ENCODE results near the gene PPP2R2B.

Gene PPP2R2B

DNA sequence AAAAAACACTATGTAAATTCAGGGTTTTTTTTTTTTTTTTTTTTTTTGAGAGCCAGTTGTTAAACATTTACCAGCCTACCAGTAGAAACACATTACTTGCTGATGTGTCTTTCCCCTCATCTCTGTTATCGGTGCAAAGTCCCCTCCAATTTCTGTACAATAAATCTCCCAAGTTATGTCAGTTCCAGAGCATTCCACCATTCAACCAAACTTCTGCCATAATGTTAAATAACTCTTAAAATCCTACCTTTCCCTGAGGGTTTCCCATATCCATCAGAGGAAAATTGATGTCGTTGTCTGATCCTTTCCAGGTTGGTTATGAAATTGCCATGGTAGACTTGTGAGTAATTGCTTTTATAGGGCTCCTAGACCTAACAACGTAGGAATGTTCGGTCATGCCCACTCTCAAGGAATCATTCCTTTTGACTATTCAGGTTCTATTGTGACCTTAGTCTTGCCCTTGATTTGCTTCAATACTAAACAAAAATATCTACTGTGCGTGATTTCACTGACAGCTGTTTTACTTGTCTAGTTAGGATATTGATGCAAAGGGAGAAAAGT is 5.6 kb upstream of the PPP2R2B start:
- no peak for FAIRE-seq

DNA sequence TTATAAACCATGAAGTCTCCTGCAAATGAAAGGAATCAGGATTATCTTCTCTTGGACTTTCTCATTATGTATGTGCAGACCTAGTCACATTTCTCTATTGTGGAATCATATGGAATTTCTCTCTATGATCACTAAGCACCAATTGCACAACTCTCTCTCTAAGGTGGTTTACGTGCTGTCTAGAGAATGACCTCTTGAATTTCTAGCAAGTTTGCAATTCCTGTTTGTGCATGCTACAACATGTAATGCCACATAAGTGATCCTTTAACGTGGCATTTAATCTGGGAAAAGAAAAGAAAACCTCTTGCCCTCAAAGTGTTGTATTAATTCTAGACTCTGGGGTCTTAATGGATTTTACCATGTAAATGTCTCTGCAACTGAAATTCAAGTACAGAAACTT is 5.0 kb upstream of the PPP2R2B start:
- FAIRE-seq, result no peak

DNA sequence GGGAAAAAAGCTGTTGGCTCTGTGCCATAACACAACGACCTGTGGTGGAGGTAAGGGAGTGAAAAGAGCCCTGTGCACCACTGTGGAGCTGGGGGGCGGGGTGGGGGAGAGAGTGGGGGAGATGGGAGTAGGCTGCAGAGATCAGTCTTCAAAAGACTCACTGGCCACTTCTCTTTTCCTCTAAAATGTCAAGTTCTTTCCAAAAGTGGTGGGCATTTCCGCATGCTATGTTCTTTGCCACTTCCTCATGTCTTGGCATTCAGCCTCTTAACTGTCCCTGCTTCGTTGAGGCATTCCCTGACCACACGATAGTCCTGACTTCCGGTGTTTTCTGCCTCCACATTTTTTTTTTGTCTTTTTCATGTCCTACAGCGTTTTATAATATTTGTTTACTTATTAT is 2.4 kb upstream of the PPP2R2B start:
- no peak for FAIRE-seq

DNA sequence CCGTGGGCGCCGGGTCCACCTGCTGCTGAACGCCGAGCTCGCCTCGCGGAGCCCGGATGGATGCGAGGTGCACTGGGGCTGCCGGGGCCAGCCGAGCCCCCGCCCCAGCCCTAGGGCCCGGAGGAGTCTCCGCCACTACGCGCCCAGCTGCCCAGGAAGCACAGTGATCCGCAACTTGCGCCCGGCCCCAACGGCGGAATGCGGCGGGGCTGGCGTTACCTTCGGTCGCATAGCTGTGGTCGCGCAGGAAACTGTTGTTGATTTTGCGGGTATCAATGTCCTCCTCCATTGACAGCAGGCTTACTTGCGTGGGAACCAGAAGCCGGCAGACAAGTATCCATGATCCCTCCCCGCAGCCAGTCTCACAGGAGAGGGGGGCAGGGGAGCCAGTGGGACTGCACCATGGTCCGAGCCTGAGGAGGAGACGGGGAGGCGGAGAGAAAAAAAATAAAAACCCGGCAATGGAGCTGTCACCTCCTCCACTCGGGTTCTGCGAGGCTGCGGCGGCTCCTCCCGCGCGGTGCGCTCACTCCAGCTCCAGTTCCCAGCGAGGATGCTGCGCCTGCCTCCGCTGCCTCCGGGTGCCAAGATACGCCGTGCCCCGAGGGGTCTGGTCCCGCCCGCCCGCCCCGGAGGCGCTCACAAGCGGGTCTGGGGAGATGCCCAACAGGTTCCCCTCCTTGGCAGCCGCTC is 628 bp downstream of the PPP2R2B start:
- FAIRE-seq, result no peak

DNA sequence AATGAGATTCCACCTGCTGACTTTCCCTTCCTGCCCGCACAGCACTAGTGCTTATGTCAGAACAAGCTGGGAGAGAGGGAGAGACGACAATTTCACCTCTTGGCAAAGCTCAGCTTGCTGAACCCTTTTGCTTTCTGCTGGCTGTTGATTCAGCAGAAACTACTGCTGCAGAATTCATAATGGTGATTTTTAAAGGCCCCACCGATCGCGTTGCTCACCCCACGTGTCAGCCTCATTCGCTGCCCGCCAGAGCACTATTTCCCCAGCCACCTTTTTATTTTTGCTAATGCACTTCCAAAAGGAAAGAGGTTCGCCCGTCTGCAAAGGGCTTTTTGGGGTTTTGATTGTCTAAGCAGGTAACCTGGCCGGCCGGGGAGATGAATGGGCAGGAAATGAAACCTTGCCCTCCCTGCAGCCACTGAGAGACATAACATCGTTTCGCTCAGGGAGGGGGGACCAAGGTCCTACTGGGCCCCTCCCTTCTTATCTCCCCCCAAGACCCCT is 1.3 kb downstream of the PPP2R2B start:
- FAIRE-seq, result no peak

DNA sequence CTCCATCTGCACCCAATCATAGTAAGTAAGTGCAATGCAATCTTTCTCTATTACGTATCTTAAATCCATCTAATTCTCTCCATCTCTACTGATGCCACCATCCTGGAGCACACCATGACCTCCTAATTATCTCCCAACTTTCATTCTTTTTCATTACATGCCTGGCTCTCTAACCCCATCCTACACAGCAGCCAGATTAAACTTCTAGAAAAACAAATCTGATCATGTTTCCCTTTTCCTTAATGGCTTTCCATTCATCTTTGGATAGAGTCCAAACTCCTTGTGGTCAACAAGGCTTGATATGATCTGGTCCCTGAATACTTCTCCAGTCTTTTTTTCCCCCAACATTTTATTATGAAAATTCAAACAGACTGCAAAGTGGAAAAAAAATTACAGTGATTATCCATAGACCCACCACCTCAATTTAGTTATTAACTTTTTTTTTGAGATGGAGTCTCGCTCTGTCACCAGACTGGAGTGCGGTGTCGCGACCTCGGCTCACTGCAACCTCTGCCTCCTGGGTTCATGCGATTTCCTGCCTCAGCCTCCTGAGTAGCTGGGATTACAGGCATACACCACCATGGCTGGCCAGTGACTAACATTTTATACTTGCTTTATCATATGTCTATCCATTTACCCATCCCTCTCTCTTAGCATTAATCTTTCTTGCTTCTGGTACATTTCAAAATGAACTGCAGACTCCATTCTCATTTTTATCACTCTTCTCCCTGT is 5.2 kb downstream of the PPP2R2B start:
- FAIRE-seq, result no peak

DNA sequence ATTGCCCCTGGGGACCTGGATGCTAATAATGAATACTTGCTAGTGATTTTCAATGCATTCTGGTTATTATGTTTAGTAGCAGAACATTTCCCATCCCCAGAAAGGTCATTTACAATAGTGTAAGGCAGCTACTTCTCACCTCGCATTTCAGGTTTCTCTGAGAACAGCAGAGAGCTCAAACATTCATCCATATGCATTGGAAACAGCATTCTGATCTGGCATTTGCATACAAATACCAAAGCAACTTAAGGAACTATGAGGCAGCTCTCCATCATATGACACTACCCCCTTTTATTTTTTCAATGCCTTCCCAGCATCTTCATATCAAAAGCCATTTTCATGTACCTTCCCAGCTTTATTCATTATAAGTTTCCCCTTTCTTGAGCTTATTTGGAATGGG is 6.4 kb downstream of the PPP2R2B start:
- FAIRE-seq, result no peak

DNA sequence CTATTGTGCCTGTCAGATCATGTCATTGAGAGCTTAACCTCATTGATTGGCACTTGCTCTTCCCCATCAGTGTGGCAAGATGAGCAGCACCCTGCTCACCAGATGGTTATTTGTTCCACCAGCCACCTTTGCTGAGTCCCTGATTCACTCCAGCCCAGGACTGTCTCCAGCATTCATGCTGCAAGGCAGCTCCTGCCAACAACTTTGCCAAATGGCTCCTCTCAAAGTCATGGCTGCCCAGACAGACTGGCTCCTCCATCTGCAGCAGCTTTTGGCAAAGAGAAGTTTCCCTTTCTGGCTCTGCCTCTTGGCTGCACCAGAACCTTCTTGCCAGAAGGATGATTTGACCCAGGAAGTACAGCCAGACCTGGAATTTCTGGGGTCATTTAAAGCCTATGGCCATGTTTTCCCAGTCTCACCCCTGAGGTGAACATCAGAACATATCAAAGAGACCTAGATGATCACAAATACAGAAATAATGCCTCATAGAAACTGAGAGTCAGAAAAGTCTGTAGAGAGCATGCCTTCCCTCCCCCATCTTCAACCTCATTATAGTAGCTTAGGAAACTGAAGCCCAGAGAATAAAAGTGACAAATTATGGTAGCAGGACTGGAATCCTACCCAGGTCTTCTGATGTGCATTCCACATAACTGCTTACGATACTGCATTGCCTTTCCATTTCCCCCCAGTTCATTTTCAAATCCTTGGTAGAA is 10.4 kb downstream of the PPP2R2B start:
- no peak for FAIRE-seq

DNA sequence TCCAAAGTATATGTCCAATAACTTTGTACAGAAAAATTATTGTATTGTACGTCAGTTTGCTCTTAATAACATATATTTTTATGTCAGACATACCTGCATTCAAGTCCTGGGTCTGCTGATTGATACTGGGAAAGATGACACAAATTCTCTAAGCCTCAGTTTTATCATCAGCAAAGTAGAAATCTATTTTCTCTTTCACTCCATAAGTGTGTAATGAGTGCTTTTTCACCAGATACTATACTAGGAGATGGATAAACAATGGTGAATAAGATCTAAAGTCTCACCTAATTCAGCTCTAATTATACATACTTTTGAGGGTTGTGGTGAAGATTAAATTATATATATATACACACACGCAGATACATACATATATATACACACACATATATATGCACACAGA is 12.3 kb downstream of the PPP2R2B start:
- no peak for FAIRE-seq

DNA sequence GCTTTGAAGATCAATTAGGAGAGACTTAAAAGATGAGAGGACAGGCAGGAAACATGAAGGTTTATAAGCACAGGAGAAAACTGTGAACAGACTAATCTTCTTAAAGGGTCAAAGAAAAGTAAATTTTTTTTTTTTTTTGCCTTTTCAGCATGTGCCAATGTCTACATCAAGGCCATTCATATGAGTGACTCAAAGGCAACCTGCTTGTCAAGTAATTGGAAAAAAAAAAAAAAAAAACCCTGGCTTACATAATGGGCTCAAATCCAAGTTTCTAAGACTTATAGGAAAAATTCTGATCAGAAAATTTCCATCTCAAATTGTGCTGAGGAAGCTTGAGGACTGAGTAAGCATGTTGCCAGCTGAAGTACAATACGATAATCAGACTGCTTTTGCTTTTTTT is 15.9 kb downstream of the PPP2R2B start:
- no peak for FAIRE-seq

DNA sequence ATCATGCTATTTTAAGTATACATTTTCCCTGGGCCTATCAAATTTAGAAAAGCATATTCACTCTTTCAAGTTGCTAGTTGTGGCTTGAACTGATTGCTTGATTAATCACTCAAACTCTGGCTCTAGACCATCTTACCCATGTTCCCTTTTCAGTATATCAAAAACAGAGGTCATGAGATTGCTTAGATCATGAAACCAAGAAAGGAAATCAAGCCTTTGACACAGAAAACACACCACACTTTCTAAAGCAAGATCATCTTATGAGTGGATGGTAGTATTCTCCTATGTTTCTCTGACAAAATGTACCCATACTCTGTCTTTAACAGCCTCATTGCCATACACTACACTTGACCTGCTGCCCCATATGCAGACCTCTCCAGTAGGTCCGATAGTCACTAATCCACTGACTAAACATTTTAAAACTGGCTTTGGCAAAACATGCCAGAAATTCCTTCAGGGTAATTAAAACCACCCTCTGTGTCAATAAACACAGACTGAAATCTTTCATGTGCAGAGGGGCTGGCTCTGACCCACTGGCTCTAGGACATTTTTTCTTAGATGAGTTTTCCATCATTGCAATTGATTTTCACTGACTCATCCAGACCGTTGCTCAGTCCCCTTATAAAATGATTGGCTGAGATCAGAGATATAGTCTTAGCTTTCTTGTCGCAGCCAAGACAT is 18.2 kb downstream of the PPP2R2B start:
- FAIRE-seq, result no peak

DNA sequence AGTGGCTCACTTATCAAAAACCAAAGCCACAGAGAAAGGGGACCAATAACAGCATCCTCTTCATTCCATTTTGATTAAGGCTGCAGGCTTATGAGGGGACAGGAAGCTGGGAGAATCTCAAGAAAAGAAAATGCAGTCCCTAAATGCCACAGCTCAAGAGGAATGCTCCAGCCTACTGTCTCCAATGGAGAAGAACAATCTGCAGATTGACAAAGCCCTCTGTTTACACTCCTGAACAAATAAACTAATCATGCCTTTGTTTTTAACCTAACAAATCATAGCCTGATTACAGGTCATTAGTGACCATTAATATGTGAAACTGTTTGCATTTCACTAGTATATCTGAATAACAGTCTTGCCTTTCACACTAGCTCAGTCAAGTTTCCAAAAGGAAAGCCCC is 26.5 kb downstream of the PPP2R2B start:
- FAIRE-seq, result no peak

DNA sequence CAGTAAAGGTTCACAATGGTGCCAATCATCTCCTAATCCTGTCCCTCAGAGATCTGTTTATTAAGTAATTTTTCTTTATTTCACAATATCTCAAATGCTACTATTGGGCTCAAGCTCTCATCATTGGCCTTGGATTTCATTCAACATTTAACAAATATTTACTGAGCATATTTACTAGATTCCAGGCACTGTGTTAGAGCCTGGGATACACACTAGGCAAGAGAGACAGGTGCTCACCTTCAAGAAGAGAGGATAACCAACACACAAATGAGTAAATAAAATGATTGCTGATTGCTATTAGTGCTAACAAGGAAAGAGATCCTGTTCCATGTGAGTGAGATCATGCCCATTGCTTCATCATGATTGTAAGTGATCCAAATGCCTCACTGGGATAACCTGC is 27.4 kb downstream of the PPP2R2B start:
- no peak for FAIRE-seq

DNA sequence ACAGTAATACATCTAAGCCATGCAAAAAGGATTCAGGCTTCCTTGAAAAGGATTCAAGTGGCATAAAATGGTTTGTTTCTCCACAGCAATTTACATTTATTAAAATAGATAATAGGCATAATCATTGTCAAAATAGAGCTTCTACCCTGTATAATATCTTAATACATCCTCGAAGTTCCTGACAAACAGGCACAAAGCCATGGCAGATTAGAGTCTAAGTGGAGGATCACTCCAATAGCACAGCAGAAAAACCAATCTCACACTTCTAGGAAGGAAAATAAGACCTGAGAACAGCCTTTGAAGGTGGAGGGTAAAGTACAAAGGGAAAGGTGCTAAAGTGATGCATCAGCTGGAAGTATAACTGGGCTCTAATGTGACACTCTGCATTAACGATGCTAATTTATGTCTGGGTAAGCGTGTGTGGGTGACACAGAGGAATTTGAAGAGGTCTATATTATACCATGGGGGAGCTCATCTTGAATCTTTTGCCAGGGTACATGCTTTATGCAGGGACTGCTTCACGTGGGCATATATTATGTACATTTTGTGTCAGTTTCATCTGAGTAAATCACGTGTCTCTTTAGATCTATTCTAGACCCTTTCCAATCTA is 28.8 kb downstream of the PPP2R2B start:
- FAIRE-seq, result no peak

DNA sequence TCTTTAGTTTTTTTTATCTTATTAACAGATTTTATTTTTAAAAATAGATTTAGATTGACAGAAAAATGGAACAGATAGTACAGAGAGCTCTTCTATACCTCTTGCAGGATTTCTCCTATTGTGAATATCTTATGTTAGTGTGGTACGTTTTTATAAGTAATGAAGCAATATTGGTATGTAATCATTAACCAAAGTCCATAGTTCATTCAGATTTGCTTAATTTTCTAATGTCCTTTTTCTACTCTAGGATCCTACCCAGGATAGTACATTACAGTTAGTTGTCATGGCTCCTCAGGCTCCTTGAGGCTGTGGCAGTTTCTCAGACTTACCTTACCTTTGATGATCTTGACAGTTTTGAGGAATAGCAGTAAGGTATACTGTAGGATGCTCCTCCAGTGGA is 30.4 kb downstream of the PPP2R2B start:
- FAIRE-seq, result no peak

DNA sequence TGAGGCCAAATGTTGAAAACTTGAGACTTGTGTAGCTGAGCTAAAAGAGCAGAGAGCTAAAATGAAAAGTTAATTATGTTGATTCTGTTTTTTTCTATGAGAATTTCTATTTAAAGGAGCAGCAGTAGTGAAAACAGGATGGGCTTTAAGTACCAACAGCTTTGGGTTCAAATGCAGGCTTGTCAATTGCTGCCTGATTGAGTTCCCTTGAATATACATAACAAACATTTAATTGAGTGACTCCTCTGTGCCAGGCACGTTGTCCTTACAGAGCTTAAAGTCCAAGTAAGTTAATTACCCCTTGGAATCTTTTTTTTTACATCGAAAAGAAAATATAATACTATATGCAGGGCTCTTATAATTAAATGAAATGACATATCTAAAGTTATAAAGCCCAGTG is 38.5 kb downstream of the PPP2R2B start:
- FAIRE-seq, result no peak

DNA sequence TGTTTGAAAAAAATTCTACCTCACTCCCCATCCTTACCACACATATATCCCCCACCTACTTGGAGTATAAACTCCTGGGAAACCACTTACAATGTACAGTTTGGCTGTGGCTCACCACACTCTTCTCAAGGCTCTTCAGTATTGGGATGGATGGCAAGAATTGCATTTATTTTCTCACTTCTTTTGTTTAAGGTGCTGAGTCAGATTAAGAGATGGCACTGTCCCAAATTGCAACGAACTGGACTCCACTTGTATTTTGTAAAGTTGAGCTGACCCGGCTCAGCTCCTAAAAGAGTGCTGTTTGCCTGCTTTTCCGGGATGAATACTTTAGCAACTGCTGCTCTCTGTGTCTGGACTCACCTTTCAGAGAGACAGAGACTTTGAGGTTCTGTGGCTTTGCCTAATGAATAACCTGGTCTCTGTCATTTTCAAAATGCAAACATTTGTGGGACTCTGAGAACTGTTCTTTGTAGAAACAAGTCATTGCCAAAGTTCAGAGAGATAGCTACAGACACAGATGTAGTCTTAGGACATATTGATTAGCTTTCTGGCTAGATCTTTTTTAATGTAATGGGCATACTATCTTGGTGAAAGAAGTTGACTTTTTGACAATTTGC is 42.2 kb downstream of the PPP2R2B start:
- FAIRE-seq, result no peak

DNA sequence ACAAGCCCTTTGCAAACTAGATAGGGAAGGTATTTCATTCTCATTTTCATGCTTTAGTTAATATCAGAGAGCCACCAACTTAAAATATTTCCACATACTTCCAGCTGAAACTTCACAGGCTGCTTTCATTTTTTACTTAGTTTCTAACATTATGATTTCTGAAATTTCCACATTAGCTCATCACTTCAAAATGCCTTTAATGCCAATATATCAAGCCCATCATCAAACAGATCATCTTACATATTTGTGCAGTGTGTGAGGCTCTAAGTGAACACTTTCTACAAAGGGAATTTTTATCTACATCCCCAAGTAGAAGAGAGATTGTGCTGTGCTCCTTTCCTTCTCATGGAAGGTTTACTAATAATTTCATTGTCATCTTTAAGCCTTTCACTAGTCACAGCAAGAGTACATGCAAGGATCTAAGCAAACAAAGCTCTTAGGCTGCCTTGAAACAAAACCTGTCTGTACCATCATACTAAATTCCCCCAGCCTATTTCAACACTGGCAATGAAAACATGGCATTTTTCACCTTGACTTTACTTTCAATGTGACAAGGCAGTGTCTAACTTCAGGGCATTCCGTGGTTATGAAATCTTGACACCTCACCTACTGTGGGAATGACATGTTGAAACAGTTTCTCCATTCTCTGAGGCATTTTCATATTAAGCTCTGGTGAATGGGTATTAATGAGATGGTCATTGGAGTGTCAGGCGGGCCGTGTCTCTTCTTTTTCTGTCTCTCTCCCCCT is 45.4 kb downstream of the PPP2R2B start:
- FAIRE-seq, result no peak

DNA sequence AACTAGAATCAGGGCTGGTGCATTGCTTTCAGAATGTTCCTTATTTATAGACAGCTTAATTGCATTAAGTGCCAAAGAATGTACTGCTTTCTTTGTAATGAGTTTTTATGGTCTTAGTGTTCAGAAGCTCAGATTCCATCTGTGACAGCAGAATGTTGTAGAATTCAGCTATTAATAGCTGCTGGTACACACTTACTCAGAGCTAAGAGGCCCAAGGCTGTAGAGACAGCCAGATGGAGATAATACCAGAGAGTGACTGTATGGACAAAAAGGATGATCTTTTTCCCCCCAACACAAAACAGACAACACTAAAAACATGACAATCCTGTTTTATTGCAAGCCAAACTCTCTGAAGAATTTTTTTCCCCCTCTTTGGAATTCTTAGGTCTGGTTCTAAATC is 50.2 kb downstream of the PPP2R2B start:
- no peak for FAIRE-seq

DNA sequence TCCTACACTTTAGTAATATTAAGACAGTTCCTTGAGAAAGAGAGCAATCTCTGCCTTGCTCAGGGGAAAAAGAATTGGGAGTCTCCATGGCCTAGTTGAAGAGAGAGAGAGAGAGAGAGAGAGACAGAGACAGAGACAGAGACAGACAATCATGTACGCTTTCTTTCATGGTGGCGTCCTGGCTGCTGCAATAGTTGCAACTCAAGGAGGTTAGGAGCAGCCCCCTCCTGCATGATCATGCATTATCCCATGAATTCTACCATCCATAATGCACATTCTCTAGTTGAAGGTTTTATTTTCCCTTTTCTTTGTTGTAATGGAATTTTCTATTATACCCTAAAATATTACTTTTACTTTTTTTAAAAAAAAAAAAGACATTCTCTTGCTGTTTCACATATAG is 50.7 kb downstream of the PPP2R2B start:
- no peak for FAIRE-seq

DNA sequence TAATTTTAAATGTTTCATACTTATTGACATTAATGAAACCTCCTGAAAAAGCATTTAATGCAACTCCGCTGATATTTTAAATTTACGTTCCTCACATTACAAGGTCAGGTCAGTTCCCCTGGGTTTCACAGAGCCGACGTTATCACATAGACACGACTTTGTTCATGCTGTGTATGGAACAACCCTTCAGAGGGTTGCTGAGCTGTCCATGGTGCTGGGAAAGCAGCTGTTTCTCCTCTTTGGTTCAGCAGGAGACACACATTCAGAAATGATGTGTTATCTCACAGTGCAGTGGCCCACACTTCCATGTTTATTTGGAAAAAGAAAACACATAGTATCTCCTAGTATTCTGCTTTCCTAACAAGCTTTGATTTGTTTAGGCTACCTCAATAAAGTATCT is 53.5 kb downstream of the PPP2R2B start:
- FAIRE-seq, result no peak

Measured in colon (tissue), 2 donors.